GM10266 (cell line): ENCODE data around the gene PNP.

Experiments used
- DNase-seq: peaks from one replicate; pipeline ENCODE4 v3.0.0; 2012; ENCODE audit errors: extremely low spot score
- TF ChIP-seq, protein P1 (sequence below): IDR thresholded peaks from 2 replicates; pipeline ENCODE4 v1.5.1; 2012; ENCODE audit warnings: mild to moderate bottlenecking, low read depth; ENCODE audit not compliant: control insufficient read depth, insufficient read depth; ENCODE audit errors: missing control alignments

Gene PNP

GRCh38 chr14:20428802-20429201, 40.4 kb upstream of the PNP start:
- TF ChIP-seq, protein P1, sequence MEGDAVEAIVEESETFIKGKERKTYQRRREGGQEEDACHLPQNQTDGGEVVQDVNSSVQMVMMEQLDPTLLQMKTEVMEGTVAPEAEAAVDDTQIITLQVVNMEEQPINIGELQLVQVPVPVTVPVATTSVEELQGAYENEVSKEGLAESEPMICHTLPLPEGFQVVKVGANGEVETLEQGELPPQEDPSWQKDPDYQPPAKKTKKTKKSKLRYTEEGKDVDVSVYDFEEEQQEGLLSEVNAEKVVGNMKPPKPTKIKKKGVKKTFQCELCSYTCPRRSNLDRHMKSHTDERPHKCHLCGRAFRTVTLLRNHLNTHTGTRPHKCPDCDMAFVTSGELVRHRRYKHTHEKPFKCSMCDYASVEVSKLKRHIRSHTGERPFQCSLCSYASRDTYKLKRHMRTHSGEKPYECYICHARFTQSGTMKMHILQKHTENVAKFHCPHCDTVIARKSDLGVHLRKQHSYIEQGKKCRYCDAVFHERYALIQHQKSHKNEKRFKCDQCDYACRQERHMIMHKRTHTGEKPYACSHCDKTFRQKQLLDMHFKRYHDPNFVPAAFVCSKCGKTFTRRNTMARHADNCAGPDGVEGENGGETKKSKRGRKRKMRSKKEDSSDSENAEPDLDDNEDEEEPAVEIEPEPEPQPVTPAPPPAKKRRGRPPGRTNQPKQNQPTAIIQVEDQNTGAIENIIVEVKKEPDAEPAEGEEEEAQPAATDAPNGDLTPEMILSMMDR = no peak
- DNase-seq = no peak

- peak; percentile 10 for DNase-seq
- TF ChIP-seq, protein P1 = no peak
These were observed 39.2 kb upstream of the PNP start for GRCh38 chr14:20429801-20430669.

DNA sequence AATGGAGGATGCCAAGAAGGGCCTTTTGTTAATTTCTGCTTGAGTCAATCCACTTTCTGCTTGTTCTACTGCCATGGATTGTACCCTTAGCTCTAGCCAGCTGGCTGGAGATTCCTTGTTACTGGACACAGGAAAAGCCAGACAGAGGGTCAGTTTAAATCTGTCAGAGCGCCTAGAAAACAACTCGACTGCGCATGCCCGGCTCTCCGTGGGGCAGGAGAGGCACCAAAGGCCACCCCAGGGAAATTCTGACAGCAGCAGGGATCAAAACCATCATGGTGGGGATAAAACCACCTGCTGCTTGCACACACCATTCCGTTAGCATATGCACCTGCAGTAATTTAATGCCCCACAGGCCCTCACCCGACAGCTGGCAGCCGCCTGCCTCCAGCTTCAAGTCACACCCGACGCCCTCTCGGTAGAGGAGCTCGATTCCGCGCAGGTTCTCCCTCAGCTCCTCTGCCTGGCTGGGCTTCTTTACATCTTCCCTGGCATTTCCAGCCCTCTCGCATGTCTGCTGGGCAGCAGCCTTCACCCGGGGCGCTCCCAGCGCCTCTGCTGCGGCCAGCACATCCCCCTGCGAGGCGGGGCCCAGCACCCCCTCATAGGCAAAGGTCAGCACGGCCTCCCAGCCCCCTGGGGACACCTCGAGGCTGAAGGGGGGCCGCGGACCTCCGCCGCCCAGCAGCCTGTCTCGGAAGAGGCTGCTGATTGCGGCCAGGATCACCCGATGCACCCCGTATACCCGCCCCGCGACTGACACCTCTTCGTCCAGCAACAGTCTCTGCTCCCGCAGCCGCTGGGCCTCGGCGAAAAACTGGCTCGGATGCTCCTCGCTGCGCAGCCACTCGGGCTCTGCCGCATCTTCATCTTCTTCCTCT, 34.3 kb upstream of the PNP start:
- TF ChIP-seq, protein P1 = no peak
- no peak for DNase-seq

- DNase-seq = no peak
- TF ChIP-seq, protein P1 = no peak
These were observed 33.4 kb upstream of the PNP start, which contains the start of gene KLHL33 for GRCh38 chr14:20435582-20436362. TSS of gene KLHL33 (minus strand) at chr14:20436166. CDS start at chr14:20435811, 355 bp downstream.

- TF ChIP-seq, protein P1 = no peak
- DNase-seq = no peak
These were observed 32.8 kb upstream of the PNP start for GRCh38 chr14:20436363-20436755.

- TF ChIP-seq, protein P1 = no peak
- DNase-seq = no peak
These were observed 30.5 kb upstream of the PNP start for GRCh38 chr14:20438664-20439063.
